HuH-7.5 (cell line): ENCODE measurements around the gene NISCH.

Experiments
- DNase-seq: peaks from one replicate; pipeline ENCODE4 v3.0.0; 2011; ENCODE audit warnings: low spot score

NISCH gene

GRCh38 chr3:52455283-52456168 lies at the start of gene NISCH:
Gene NISCH (plus strand): TSS chr3:52455604. CDS start chr3:52455642, 38 bp downstream.
- peak; percentile 66 for DNase-seq

DNA sequence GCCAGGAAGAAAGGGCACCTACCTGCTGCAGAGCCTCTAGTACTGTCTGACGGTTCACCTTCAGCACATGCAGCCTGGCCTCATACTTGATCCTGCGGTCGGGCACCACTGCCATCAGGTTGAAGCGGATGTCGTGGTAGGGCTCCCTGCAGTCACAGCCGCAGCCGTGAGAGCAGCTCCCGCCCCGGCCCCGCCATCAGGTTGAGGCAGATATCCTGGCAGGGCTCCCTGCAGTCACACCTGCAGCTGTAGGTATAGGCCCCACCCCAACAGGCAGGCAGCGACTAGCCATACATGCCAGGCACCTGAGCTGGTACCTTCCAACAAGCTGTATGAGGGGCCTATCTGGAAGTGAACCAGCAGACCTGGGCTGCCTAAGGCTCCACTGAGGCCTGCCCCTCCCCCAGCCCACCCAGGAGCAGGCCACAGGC lies 49.2 kb upstream of the NISCH start:
- no peak for DNase-seq

DNA sequence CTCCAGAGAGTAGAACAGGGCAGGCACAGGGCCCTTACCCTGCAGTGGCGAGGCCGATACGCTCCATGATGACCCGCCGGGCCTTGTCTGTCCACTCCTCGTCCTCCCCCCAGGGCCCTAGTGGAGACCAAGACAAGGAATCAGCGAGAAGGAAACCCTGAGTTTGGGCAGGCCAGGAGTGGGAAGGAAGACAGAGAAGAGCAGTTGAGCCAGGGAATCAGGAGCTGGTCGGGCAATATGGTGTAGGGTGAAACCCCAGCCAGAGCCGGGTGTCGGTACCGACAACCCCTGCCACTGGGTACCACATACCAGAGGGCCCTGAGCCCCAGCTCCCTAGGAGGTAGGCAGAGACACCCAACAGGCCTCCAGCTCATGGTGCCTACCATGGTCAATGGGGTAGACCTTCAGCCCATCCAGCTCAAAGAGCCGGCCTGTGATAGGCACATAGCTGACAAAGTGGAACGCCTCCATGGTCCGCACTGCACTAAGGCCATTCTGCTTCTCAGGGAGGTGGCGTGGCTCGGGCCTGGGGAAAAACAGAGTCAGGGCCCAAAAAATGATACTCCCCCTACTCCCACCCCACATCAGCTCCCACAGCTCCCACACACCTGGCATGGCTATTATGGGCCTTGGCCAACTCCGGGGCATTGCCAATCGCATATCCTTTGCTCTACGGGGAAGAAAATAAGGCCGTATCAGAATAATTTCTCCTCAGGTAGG lies 48.5 kb upstream of the NISCH start:
- no peak for DNase-seq

- DNase-seq = no peak
These were observed 47.6 kb upstream of the NISCH start for GRCh38 chr3:52407779-52408178.

- no peak for DNase-seq
These were observed 46.9 kb upstream of the NISCH start for GRCh38 chr3:52408466-52408865.

DNA sequence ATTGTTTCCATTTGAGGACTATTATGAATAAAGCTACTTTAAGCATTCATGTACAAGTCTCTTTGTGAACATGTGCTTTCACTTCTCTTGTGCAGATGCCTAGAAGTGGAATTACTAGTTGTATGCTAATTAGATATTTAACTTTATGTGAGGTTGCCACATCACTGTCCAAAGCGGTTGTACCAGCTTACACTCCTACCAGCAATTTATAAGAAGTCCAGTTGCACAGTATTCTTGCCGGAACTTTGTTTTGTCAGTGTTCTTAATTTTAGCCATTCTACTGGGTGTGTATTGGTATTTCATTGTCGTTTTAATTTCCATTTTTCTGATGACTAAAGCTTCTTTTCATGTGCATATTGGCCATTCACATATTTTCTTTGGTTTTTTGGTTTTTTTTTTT lies 39.6 kb upstream of the NISCH start:
- no peak for DNase-seq

GRCh38 chr3:52420388-52420787 lies 35.0 kb upstream of the NISCH start:
- no peak for DNase-seq

GRCh38 chr3:52422669-52423068 lies 32.7 kb upstream of the NISCH start:
- DNase-seq = no peak

DNA sequence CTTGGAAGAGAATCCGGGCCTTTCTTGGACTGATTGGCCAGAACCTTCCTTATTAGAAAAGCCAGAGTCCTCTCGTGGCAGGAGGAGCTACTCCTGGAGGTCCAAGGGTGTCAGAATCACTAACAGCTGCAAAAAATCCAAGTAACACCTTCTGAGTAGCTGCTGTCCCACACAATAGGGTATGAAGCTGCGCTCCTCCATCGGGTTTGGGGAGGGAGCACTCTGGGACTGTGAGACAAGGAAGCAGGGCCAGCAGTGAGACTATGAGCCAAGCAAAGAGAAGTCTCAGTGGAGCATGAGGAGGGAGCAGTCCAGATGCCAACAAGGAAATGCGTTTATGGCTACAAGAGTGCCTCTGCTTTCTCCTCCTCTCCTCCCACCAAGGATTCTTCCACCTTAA lies 32.2 kb upstream of the NISCH start:
- DNase-seq = no peak

DNA sequence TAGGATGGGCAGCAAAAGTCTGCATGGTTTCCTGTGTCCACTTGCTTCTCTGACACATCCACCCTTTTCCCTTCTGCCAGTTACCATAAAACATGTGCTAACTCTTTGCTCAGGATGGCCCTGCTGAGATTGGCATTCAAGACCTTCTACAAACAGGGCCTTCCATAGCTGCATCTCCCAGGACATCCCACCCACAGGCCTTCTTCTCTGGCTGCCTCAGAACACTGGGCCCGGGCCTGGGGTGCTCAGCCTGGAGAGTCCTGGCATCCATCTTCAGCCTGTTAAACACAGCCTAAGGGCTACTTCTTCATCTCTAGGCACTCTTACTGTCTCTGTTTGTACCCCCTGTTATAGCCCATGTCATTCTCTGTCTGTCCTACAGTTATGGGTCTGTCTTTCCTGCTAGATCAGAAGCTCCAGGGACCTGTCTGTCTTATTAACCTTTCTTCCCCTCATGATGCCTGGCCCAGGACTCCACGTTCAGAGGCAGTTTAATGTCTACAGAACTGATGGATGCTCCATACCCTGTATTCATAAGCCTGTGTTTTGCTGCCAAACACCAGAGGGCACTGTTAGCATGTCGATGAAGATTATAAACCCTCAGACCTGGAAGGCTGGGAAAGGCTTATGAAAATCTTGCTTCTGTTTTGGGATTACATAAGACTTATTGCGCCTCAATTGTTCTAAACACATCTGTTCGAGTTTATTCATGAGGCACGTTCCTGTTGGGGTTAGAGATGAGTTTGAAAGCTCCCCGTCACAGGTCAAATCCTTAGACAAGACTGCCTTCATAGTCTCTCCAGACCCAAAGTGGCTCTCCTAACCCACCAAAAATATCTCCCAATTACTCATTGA lies 27.0 kb upstream of the NISCH start:
- no peak for DNase-seq

DNA sequence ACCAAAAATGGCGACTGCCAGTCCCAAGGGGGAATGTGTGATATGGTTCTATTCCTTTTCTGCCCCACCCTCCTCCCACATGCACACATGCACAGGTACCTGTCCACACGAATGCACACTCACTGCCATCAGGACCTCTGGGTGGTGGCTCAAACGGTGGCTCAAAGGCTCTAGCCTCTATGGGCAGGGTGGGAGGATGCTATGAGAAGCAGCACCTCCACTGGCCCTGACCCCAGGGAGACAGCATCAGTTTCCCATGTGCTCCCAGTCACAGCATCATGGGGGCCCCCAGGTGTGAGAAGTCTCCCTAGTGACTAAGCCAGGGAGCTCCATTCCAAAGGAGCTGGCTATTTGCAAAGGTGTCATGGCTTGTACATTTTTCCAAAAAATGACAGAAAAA lies 26.4 kb upstream of the NISCH start:
- no peak for DNase-seq

GRCh38 chr3:52429779-52430415 lies 25.5 kb upstream of the NISCH start:
- DNase-seq = no peak

DNA sequence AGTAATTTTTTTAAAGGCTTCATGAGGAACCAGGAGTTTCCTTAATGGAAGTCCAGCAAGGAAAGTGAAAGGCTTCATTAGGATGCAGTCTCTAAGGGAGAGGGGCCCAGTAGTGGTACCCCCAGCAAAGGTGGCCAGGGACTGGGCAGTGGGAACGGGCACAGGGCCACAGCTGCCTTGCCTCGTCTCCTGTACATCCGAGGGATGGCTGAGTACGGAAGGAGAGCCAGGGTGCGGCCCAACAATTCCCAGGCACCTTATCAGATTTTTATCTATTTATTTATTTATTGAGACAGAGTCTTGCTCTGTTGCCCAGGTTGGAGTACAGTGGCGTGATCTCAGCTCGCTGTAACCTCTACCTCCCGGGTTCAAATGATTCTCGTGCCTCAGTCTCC lies 25.0 kb upstream of the NISCH start:
- no peak for DNase-seq

GRCh38 chr3:52431459-52432223 lies 23.8 kb upstream of the NISCH start:
- DNase-seq = no peak

GRCh38 chr3:52432225-52432624 lies 23.2 kb upstream of the NISCH start:
- no peak for DNase-seq

DNA sequence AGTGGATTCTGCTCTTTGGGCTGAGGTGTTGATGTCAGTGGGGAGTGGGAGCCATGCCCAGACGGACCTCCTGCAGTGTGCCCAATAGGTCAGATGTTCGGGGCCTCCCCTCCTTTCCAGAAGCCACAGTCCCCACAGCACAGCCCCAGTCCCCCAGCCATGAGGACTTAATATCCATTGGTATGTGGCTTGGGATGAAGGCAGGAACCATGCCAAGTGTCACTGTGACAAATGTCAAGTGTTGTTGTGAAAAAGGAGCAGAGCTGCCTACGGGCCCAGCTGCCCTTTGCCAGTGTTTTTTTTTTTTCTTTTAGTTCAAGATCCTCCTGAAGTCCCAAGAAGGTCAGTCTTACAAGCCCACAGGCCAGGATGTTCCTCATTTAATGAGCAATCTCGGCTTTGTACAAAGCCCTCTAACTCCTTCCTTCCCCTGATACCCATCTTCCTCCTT lies 22.7 kb upstream of the NISCH start:
- DNase-seq = no peak

DNA sequence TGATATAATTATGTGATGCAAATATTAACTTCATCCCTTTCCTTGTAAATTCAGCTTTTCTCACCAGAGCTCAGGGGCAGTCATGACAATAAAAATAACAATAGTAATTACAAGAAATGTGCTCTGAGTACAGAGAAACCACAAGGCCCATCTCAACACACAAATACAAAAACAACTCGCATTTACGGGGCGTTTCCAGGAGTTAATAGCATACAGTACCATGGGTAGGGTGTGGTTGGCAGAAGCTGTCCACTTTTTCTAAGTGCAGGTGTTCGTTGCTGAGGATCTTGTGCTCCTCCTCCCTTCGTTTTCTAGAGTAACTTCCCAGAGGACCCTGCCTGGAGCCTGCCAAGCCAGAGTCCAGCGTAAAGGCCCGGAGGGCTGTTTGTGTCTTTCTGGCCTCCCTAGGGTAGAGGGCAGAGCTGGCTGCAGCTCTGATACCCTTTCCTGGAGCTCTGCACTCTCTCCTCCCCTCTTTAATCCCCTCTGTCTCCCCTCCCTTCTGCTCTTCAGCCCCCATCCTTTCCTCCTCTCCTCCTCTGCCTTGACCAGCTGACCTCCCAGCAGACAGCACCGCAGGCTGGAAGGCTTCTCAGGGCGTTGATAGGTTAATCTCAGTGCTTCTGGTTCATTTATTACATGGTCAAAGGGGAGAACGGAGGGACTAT lies 21.9 kb upstream of the NISCH start:
- DNase-seq = no peak

- no peak for DNase-seq
These were observed 21.4 kb upstream of the NISCH start for GRCh38 chr3:52433996-52434479.

DNA sequence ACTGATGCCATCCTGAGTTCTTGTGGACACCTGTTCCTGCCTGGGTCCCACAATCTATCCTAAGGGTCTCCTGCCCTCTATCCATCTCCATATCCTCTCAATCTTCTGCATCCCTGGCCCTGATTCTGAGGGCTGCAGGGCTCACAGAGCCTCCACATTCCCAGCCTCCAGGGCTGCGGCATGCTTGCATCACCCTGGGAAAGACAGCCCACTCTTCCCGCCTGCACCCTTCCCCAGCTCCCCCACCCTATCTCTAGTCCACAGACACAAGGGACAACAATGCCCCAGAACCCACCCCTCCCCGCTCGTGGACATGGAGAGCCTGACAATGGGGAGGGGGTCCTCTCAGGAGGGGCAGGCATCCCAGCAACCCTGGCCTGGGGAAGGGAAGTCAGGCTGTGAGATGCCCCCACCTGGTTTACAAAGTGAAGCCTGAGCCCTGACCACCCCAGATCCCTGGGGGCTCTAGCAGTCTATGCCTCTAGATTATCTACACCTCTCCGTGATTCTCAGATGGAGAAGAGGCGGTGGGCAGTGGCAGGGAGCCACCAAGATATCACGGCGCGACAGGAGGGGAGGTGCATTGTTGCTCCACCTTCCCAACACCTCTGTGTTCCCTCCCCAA lies 20.8 kb upstream of the NISCH start:
- no peak for DNase-seq
